OCI-LY1 (cell line): ENCODE data around the gene FIZ1.

Source experiments
- H2AFZ ChIP-seq: fragments of 200-600 bp; sonication (generic), shearing (Covaris generic); 2 replicates; pipeline ENCODE4 v1.6.0; 2014; ENCODE audit warnings: antibody characterized with exemption, mild to moderate bottlenecking, low read length
- H3F3A ChIP-seq: fragments of 200-600 bp; sonication (generic), shearing (Covaris generic); 2 replicates; pipeline ENCODE4 v1.6.0; 2014; ENCODE audit warnings: mild to moderate bottlenecking, antibody characterized with exemption, low read length, moderate library complexity; ENCODE audit not compliant: insufficient read depth
- H3K27ac ChIP-seq: fragments of 200-600 bp; sonication (generic); 2 replicates; pipeline ENCODE4 v1.5.1; 2014; ENCODE audit warnings: low read length, mixed run types, mild to moderate bottlenecking, low read depth; ENCODE audit not compliant: poor library complexity, severe bottlenecking
- H3K27me3 ChIP-seq: fragments of 200-600 bp; sonication (generic); 2 replicates; pipeline ENCODE4 v1.6.0; 2014; ENCODE audit warnings: antibody characterized with exemption, mild to moderate bottlenecking, low read length, moderate library complexity; ENCODE audit not compliant: insufficient read depth
- H3K36me3 ChIP-seq: fragments of 200-600 bp; sonication (generic); 2 replicates; pipeline ENCODE4 v1.6.1; 2014; ENCODE audit warnings: mild to moderate bottlenecking, antibody characterized with exemption, low read length, moderate library complexity, mixed read lengths; ENCODE audit not compliant: insufficient read depth
- H3K4me1 ChIP-seq: fragments of 200-600 bp; sonication (generic); 2 replicates; pipeline ENCODE4 v1.5.1; 2014; ENCODE audit warnings: mild to moderate bottlenecking, low read length, moderate library complexity; ENCODE audit not compliant: insufficient read depth, severe bottlenecking
- H3K4me2 ChIP-seq: fragments of 200-600 bp; sonication (generic), shearing (Covaris generic); 2 replicates; pipeline ENCODE4 v1.6.1; 2014; ENCODE audit warnings: low read length
- H3K4me3 ChIP-seq: fragments of 200-600 bp; sonication (generic); 2 replicates; pipeline ENCODE4 v1.5.1; 2014; ENCODE audit warnings: low read length, low read depth, mild to moderate bottlenecking, mixed read lengths; ENCODE audit not compliant: poor library complexity, severe bottlenecking
- H3K79me2 ChIP-seq: fragments of 200-600 bp; shearing (Covaris generic); 2 replicates; pipeline ENCODE4 v1.6.1; 2016; ENCODE audit warnings: mixed run types, low read length, mixed read lengths; ENCODE audit not compliant: insufficient read depth
- H3K9ac ChIP-seq: fragments of 200-600 bp; sonication (generic), shearing (Covaris generic); 2 replicates; pipeline ENCODE4 v1.6.1; 2014; ENCODE audit warnings: mild to moderate bottlenecking, low read length, mixed read lengths
- H3K9me2 ChIP-seq: fragments of 200-600 bp; sonication (generic), shearing (Covaris generic); 2 replicates; pipeline ENCODE4 v1.6.1; 2014; ENCODE audit warnings: low read depth, mild to moderate bottlenecking, low read length, mixed read lengths
- H3K9me3 ChIP-seq: fragments of 200-600 bp; shearing (Covaris generic); 2 replicates; pipeline ENCODE4 v1.6.1; 2014; ENCODE audit warnings: low read length, mixed read lengths
- H4K20me1 ChIP-seq: fragments of 200-600 bp; sonication (generic), shearing (Covaris generic); 2 replicates; pipeline ENCODE4 v1.6.0; 2016; ENCODE audit warnings: mild to moderate bottlenecking, low read length; ENCODE audit not compliant: insufficient read depth
- EZH2 ChIP-seq: fragments of 200-600 bp; sonication (generic), shearing (Covaris generic); IDR thresholded peaks from 2 replicates; pipeline ENCODE4 v1.8.0; 2017; ENCODE audit warnings: borderline replicate concordance, mixed run types, mild to moderate bottlenecking, antibody characterized with exemption, low read length, moderate library complexity, mixed read lengths
- TF ChIP-seq, protein P1 (sequence below): fragments of 200-600 bp; sonication (generic), shearing (Covaris generic); IDR thresholded peaks from 2 replicates; pipeline ENCODE4 v1.5.1; 2017; ENCODE audit warnings: mild to moderate bottlenecking, antibody characterized with exemption, low read length, moderate library complexity, mixed read lengths

FIZ1 gene

GRCh38 chr19:55591555-55591954 lies 7.8 kb downstream of the FIZ1 start:
- no peak overlapping the region for H3K9ac ChIP-seq

GRCh38 chr19:55590617-55591016 lies 8.7 kb downstream of the FIZ1 start:
- H3K9ac ChIP-seq = no peak overlapping the region
- H3K9me2 ChIP-seq = no peaks in the 10 kb centered on the region
- H3K36me3 ChIP-seq = peaks cover 11% of the 10 kb centered on the region
- H4K20me1 ChIP-seq = no peaks in the 10 kb centered on the region
- H3K4me2 ChIP-seq = no peak overlapping the region
- no peak overlapping the region for H3K4me3 ChIP-seq
- H3K4me1 ChIP-seq = peaks cover 14% of the 10 kb centered on the region
- no peak overlapping the region for H3K27ac ChIP-seq
- H3K79me2 ChIP-seq = no peaks in the 10 kb centered on the region
- no peaks in the 10 kb centered on the region for H3K27me3 ChIP-seq
- no peak overlapping the region for H2AFZ ChIP-seq
- H3F3A ChIP-seq = no peaks in the 10 kb centered on the region
- no peaks in the 10 kb centered on the region for H3K9me3 ChIP-seq
- no peak for TF ChIP-seq EZH2
- TF ChIP-seq, protein P1, sequence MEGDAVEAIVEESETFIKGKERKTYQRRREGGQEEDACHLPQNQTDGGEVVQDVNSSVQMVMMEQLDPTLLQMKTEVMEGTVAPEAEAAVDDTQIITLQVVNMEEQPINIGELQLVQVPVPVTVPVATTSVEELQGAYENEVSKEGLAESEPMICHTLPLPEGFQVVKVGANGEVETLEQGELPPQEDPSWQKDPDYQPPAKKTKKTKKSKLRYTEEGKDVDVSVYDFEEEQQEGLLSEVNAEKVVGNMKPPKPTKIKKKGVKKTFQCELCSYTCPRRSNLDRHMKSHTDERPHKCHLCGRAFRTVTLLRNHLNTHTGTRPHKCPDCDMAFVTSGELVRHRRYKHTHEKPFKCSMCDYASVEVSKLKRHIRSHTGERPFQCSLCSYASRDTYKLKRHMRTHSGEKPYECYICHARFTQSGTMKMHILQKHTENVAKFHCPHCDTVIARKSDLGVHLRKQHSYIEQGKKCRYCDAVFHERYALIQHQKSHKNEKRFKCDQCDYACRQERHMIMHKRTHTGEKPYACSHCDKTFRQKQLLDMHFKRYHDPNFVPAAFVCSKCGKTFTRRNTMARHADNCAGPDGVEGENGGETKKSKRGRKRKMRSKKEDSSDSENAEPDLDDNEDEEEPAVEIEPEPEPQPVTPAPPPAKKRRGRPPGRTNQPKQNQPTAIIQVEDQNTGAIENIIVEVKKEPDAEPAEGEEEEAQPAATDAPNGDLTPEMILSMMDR = no peak

More at GRCh38 chr19:55591555-55591954, 7.8 kb downstream of the FIZ1 start:
- H3K27me3 ChIP-seq = no peaks in the 10 kb centered on the region
- no peaks in the 10 kb centered on the region for H3K9me3 ChIP-seq
- H3K4me3 ChIP-seq = no peak overlapping the region
- H3K4me1 ChIP-seq = peaks cover 6% of the 10 kb centered on the region
- H3K36me3 ChIP-seq = peaks cover 20% of the 10 kb centered on the region
- H2AFZ ChIP-seq = no peak overlapping the region
- no peaks in the 10 kb centered on the region for H3F3A ChIP-seq
- H3K79me2 ChIP-seq = no peaks in the 10 kb centered on the region
- no peaks in the 10 kb centered on the region for H4K20me1 ChIP-seq
- no peaks in the 10 kb centered on the region for H3K9me2 ChIP-seq
- H3K27ac ChIP-seq = no peak overlapping the region
- TF ChIP-seq EZH2 = no peak
- TF ChIP-seq, protein P1 = no peak
- H3K4me2 ChIP-seq = no peak overlapping the region

- Histone ChIP-seq H3K4me1 (peaks cover 15% of the 10 kb centered on the region), H3K9me3 (no peaks in the 10 kb centered on the region), H3F3A (no peaks in the 10 kb centered on the region), H3K79me2 (no peaks in the 10 kb centered on the region), H3K4me3 (no peak overlapping the region), H2AFZ (no peak overlapping the region), H3K9ac (no peak overlapping the region), H3K27ac (no peak overlapping the region), H3K27me3 (no peaks in the 10 kb centered on the region; the same call in 1 of the 2 replicates), H3K9me2 (no peaks in the 10 kb centered on the region), H4K20me1 (no peaks in the 10 kb centered on the region), H3K36me3 (peaks cover 5% of the 10 kb centered on the region; the same call in 1 of the 2 replicates), H3K4me2 (no peak overlapping the region)
- TF ChIP-seq EZH2 = no peak
- TF ChIP-seq, protein P1 = no peak
These were observed 9.2 kb downstream of the FIZ1 start for GRCh38 chr19:55590109-55590508.
